OCI-LY7 (cell line): ENCODE data around the gene PCK1.

Experiments used
- EZH2phosphoT487 ChIP-seq: fragments of 200-600 bp; sonication (generic); IDR thresholded peaks from 2 replicates; pipeline ENCODE4 v1.6.1; 2018; ENCODE audit warnings: low read depth, borderline replicate concordance, mild to moderate bottlenecking, mixed run types, antibody characterized with exemption, low read length, moderate library complexity, mixed read lengths
- TF ChIP-seq, protein P1 (sequence below): fragments of 200-600 bp; sonication (generic); conservative IDR thresholded peaks from 2 replicates; pipeline ENCODE4 v1.5.1; 2014; ENCODE audit warnings: mild to moderate bottlenecking, antibody characterized with exemption, low read length, moderate library complexity, mixed read lengths

DNA sequence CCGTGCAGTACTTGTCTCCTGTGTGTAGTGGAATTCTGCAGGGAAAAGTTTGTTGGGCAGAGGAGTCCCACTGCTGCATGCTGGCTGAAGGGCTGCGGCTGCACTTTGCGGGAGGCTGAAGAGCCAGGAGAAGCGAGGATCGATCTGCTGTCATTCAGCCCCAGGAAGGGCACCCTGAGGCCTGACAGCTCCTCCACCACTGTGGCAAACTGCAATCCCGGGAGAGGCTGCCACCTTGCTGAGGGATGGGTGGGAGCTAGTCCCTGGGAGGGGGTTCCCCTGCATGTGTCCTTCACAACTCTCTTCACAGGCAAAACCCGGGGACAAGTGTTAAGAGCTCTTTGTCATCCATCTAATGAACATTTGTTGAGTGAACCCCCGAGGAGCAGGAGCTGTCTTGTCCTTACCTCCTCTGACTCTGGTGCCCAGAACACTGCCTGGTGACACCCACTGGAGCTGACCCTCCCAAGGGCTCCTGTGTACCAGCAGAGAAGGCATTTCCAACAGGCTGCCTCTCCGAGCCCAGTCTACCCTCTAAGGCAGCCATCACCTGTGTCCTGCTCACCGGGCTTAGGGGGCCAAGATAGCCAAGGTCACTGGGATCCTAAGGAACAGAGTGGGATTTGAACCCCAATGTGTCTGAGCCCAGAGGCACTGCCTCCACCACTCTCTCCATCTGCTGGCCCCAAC lies 17.7 kb downstream of the PCK1 start:
- no peak for TF ChIP-seq EZH2phosphoT487
- TF ChIP-seq, protein P1, sequence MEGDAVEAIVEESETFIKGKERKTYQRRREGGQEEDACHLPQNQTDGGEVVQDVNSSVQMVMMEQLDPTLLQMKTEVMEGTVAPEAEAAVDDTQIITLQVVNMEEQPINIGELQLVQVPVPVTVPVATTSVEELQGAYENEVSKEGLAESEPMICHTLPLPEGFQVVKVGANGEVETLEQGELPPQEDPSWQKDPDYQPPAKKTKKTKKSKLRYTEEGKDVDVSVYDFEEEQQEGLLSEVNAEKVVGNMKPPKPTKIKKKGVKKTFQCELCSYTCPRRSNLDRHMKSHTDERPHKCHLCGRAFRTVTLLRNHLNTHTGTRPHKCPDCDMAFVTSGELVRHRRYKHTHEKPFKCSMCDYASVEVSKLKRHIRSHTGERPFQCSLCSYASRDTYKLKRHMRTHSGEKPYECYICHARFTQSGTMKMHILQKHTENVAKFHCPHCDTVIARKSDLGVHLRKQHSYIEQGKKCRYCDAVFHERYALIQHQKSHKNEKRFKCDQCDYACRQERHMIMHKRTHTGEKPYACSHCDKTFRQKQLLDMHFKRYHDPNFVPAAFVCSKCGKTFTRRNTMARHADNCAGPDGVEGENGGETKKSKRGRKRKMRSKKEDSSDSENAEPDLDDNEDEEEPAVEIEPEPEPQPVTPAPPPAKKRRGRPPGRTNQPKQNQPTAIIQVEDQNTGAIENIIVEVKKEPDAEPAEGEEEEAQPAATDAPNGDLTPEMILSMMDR: no peak
